Activated B cell treated with CpG ODN at 0.5 μM for 24 hours (primary cell): Measurements from ENCODE around the gene DLGAP1. TPM values are rescaled to one million over a fixed set of nuclear protein-coding genes. Genes with fewer than 3 reads are reported as not detected.

Experiments
- ATAC-seq: fragments of 200-7000 bp; cut with Tn5 transposase; one replicate; pipeline ENCODE4 v1.10.0; 2021; ENCODE audit warnings: low read depth, mild to moderate bottlenecking, moderate library complexity
- CTCF ChIA-PET: fragments of 350-600 bp; sonication (Branson Sonifier 250); formaldehyde crosslinking; loops from one replicate; lab custom pipeline; 2021; ENCODE audit warnings: antibody characterized with exemption; lab: Charles Lee
- POLR2A ChIA-PET: fragments of 350-600 bp; sonication (Branson Sonifier 250); formaldehyde crosslinking; loops from one replicate; lab custom pipeline; 2021; ENCODE audit warnings: antibody characterized with exemption; lab: Charles Lee
- DNase-seq: peaks from one replicate; pipeline ENCODE4 v3.0.0; 2022
- H3K27ac Mint-ChIP-seq: one replicate; pipeline ENCODE4 v1.8.0; 2020; ENCODE audit warnings: mixed read lengths
- H3K27me3 Mint-ChIP-seq: one replicate; pipeline ENCODE4 v1.8.0; 2021; ENCODE audit warnings: mixed read lengths
- H3K36me3 Mint-ChIP-seq: one replicate; pipeline ENCODE4 v1.8.0; 2021; ENCODE audit warnings: low read depth, mixed read lengths
- H3K4me1 Mint-ChIP-seq: one replicate; pipeline ENCODE4 v1.8.0; 2021; ENCODE audit warnings: mixed read lengths
- H3K4me3 Mint-ChIP-seq: one replicate; pipeline ENCODE4 v1.8.0; 2020; ENCODE audit warnings: mild to moderate bottlenecking, mixed read lengths
- H3K9me3 Mint-ChIP-seq: one replicate; pipeline ENCODE4 v1.8.0; 2020; ENCODE audit warnings: mixed read lengths
- intact Hi-C: fragments of 100-400 bp; cut with micrococcal nuclease; formaldehyde crosslinking; loops from one replicate; pipeline ENCODE4 v1.15.1; 2024
- total RNA-seq: library from RNA; stranded (reverse); gene quantifications from 2 replicates; pipeline ENCODE4 v1.2.3, GENCODE V29; 2022
- TF ChIP-seq, protein P1 (sequence below): fragments of 200-600 bp; IDR thresholded peaks from one replicate; pipeline ENCODE4 v1.8.0; 2022; ENCODE audit warnings: antibody characterized with exemption, mild to moderate bottlenecking

Gene DLGAP1
- total RNA-seq, 1 donor from 2014 or later: 0.18 TPM

DNA sequence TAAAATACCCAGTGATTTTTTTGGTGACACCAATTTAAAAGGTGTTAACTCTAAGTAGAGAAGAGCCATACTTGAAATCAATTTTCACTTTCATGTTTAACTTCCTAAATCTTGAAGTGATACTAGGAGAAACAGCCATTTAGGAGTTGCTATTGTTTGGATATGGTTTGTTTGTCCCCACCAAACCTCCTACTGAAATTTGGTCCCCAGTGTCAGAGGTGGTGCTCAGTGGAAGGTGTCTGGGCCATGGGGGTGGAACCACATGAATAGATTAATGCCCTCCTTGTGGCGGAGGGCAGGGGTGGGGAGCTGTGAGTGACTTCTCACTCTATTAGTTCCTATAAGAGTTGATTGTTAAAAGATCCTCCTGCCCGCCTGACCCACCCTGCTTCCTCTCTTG, 377.9 kb downstream of the DLGAP1 start:
- Mint-ChIP-seq H3K9me3 (no peaks in the 10 kb centered on the region), H3K27ac (no peak overlapping the region), H3K4me3 (no peak overlapping the region), H3K4me1 (no peaks in the 10 kb centered on the region), H3K27me3 (no peaks in the 10 kb centered on the region), H3K36me3 (no peaks in the 10 kb centered on the region)
- intact Hi-C loops: no loop called here
- ATAC-seq (no peak), DNase-seq (no peak)
- TF ChIP-seq, protein P1, sequence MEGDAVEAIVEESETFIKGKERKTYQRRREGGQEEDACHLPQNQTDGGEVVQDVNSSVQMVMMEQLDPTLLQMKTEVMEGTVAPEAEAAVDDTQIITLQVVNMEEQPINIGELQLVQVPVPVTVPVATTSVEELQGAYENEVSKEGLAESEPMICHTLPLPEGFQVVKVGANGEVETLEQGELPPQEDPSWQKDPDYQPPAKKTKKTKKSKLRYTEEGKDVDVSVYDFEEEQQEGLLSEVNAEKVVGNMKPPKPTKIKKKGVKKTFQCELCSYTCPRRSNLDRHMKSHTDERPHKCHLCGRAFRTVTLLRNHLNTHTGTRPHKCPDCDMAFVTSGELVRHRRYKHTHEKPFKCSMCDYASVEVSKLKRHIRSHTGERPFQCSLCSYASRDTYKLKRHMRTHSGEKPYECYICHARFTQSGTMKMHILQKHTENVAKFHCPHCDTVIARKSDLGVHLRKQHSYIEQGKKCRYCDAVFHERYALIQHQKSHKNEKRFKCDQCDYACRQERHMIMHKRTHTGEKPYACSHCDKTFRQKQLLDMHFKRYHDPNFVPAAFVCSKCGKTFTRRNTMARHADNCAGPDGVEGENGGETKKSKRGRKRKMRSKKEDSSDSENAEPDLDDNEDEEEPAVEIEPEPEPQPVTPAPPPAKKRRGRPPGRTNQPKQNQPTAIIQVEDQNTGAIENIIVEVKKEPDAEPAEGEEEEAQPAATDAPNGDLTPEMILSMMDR: no peak
- ChIA-PET POLR2A (no interaction called here), CTCF (interaction anchor here (1.4 kb wide), 1 partner anchor 9 kb away, joined by 4 read pairs; no protein-coding TSS in a partner anchor)

DNA sequence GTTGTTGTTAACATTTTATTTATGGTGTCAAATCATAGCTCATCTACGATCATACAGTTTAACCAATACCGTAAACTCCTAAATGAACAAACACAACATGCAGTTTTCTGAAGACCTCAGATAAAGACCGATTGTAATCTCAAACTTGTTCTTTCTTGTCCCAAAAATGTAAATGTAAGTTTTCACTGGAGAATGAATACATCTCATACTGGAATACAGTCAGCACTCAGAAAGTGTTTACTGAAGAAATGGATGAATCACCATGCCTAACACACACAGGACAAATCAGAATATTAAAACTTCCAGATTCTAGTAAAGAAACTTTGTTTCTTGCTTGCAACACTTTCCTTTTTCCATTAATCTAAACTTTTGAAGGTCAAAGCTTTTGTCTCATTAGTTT, 380.5 kb downstream of the DLGAP1 start:
- no peaks in the 10 kb centered on the region for H3K36me3 Mint-ChIP-seq
- ATAC-seq (no peak), DNase-seq (no peak)
- no peaks in the 10 kb centered on the region for H3K4me1 Mint-ChIP-seq
- no peaks in the 10 kb centered on the region for H3K9me3 Mint-ChIP-seq
- no peak overlapping the region for H3K27ac Mint-ChIP-seq
- ChIA-PET POLR2A (no interaction called here), CTCF (no interaction called here)
- intact Hi-C loops: no loop called here
- no peak overlapping the region for H3K4me3 Mint-ChIP-seq
- H3K27me3 Mint-ChIP-seq: no peaks in the 10 kb centered on the region
- TF ChIP-seq, protein P1: no peak

DNA sequence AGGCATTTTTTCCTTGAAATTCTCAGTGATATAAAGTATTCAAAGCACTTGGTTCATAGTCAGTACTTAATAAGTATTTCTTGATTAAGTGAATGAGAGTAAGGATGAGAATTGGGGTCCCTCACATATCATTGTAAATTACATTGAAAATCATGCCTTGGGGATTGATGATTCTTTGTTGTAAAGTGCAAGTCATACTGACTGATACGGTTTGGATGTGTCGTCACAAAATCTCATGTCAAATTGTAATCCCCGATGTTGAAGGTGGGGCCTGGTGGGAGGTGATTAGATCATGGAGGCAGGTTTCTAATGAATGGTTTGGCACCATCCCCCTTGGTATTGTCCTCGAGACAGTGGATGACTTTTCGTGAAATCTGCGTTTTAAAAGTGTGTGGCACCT, 385.9 kb downstream of the DLGAP1 start:
- DNase-seq: no peak
- Mint-ChIP-seq H3K9me3 (peaks cover 3% of the 10 kb centered on the region), H3K27me3 (no peaks in the 10 kb centered on the region), H3K4me1 (no peaks in the 10 kb centered on the region), H3K4me3 (no peak overlapping the region), H3K36me3 (no peaks in the 10 kb centered on the region), H3K27ac (no peak overlapping the region)
- TF ChIP-seq, protein P1: no peak
- ChIA-PET CTCF (interaction anchor here (1.0 to 1.3 kb wide), 2 partner anchors 8 to 298 kb away, joined by 3 to 4 read pairs; no protein-coding TSS in a partner anchor), POLR2A (no interaction called here)
- no peak for ATAC-seq
- intact Hi-C loops: no loop called here

DNA sequence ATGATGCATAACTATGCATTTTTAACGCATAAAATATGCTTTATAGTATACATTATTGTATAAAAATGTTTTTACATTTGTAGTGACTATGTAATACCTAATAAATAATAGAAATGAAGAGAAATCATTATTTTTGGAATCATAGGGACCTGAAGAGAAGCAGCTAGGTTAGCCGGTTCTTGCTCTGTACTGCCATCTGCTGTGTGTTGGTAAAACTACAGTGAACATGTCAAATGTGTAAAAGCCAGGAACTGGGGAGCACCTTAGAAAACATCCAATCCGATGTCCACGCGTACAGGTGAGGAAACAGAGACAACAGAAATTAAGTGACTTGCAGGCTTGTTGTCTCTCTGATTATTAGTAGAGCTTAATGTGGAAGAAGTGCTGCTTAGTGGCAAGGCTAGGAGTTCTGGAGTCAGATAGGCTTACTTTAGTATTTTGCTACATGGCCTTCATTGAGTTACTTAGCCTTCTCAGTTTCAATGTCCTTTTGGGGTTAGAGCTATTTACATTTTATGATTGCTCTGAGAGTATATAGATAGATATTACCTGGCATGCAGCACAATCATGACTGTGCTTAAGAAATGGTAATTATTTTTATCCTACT, 386.5 kb downstream of the DLGAP1 start:
- Mint-ChIP-seq H3K4me3 (no peak overlapping the region), H3K27me3 (no peaks in the 10 kb centered on the region), H3K27ac (no peak overlapping the region), H3K9me3 (peaks cover 3% of the 10 kb centered on the region), H3K36me3 (no peaks in the 10 kb centered on the region), H3K4me1 (no peaks in the 10 kb centered on the region)
- intact Hi-C loops: no loop called here
- ChIA-PET CTCF (interaction anchor here (0.6 to 1.3 kb wide), 3 partner anchors 9 to 602 kb away, joined by 3 to 4 read pairs (median 3); no protein-coding TSS in a partner anchor), POLR2A (no interaction called here)
- DNase-seq: no peak
- peak; percentile 58 for ATAC-seq
- TF ChIP-seq, protein P1: peak; percentile 50

DNA sequence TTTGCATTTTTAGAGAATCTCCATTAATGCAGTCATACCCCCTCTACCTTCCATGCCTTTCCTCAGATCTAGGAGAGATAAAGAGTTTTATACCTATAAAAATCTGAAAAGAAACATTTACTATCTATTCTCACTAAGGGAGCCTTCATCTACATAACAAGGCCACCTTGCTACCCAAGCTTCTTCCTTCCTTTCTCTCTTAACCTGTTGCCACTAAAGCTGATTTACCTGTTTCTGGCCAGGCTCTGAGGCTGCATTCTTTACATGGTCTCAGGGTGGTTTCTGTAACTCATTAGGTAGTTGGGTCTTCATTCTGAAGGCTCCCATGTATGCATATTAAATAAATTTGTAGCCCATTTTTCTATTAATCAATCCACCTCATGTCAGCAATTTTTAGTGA, 391.6 kb downstream of the DLGAP1 start:
- Mint-ChIP-seq H3K27me3 (no peaks in the 10 kb centered on the region), H3K9me3 (peaks cover 13% of the 10 kb centered on the region), H3K4me1 (no peaks in the 10 kb centered on the region)

More for the DNA sequence above, 391.6 kb downstream of the DLGAP1 start:
- DNase-seq (no peak), ATAC-seq (no peak)
- intact Hi-C loops: no loop called here
- CTCF ChIA-PET: no interaction called here
- POLR2A ChIA-PET: no interaction called here
- TF ChIP-seq, protein P1: no peak
- no peak overlapping the region for H3K4me3 Mint-ChIP-seq
- H3K36me3 Mint-ChIP-seq: no peaks in the 10 kb centered on the region
- no peak overlapping the region for H3K27ac Mint-ChIP-seq
